Measurements from ENCODE around the gene OR10H3. TPM values are rescaled to one million over a fixed set of nuclear protein-coding genes. Genes with fewer than 3 reads are reported as not detected.
"Not testable (repeated sequence)": the region's sequence is repeated elsewhere in the genome, so short reads cannot be mapped to it uniquely, and the experiment has no call there.

The OR10H3 gene, protein sequence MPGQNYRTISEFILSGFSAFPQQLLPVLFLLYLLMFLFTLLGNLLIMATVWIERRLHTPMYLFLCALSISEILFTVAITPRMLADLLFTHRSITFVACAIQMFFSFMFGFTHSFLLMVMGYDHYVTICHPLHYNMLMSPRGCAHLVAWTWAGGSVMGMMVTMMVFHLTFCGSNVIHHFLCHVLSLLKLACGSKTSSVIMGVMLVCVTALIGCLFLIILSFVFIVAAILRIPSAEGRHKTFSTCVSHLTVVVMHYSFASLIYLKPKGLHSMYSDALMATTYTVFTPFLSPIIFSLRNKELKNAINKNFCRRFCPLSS
- not detected in 2 replicates for total RNA-seq
- not detected for polyA plus RNA-seq (2012)

GRCh38 chr19:15737722-15738121 lies at the start of gene OR10H3:
Gene OR10H3 (plus strand): TSS chr19:15737985. CDS start chr19:15741393, 3,408 bp downstream.
- no peak for DNase-seq (ENCODE audit: low read depth)

GRCh38 chr19:15696654-15697194 lies 41.1 kb upstream of the OR10H3 start:
- DNase-seq (ENCODE audit: low read depth), result no peak

- DNase-seq (ENCODE audit: low read depth), result no peak
These were observed 35.8 kb upstream of the OR10H3 start for GRCh38 chr19:15701757-15702533.

GRCh38 chr19:15702534-15702930 lies 35.3 kb upstream of the OR10H3 start:
- DNase-seq (ENCODE audit: low read depth), result peak; percentile 38

DNA sequence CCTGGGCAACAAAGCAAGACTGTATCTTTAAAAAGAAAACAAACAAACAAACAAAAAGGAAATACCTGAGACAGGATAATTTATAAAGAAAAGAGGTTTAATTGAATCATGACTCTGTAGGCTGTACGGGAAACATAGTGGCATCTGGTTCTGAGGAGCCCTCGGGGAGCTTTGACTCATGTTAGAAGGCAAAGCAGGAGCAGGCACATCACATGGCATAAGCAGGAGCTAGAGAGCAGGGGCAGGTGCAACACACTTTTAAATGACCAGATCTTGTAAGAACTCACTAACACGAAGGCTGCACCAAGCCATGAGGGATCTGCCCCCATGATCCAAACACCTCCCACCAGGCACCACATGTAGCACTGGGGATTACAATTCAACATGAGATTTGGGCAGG lies 23.1 kb upstream of the OR10H3 start:
- DNase-seq (ENCODE audit: low read depth), result no peak

- DNase-seq (ENCODE audit: low read depth), result no peak
These were observed 22.1 kb upstream of the OR10H3 start for GRCh38 chr19:15715642-15716041.

GRCh38 chr19:15717809-15718208 lies 20.0 kb upstream of the OR10H3 start:
- no peak for DNase-seq (ENCODE audit: low read depth)

DNA sequence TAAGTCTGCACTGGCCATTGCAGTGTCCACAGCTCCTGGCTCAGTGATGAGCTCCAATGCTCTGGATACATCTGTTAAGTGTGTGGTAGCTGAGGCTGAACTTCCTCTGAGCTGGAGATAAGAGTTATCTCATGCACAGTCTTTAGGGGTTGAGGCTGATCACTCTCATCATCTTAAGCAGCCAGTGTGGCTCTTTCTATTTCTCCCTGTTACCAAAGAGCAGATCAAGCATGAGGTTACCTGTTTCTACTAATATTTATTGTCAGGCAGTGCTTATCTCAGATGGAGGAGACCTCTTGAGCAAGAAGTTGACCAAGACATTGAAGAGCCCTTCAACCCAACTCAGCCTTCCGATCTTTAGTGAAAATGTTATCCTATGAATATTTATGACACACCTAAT lies 16.5 kb upstream of the OR10H3 start:
- no peak for DNase-seq (ENCODE audit: low read depth)

DNA sequence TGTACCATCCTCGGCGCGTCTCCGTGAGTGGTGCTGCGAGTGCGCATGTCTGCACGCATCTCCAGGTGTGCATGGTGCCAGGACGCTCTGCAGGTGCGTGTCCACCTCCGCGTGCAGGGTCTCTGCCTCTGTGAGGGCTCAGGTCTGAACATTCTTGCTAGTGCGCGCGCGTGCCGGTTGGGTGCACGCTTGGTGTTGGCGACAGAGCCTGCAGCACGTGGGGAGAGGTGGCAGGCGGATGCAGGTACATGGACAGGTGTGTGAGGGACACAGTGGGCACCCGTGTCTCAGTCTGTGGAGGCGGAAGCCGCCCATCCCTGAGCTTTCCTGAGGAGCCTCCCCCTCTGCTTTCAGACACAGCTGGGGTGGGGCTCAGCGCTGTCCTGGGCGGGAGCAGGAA lies 14.8 kb upstream of the OR10H3 start:
- DNase-seq (ENCODE audit: low read depth), result no peak

DNA sequence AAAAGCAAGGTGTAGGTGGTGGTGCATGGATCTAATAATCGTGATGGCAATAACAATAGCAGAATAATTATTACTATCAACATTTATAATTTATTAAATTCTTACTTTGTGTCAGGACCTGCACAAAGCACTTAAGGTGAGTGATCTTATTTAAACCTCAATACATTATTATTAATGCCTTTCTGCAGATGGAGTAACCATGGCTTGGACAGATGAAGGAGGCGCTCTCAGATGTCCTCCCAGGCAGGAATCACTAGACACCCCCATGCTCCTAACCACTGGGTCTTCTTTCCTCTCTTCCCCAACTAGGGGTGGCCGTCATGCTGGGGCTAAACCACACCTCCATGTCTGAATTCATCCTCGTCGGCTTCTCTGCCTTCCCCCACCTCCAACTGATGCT lies 10.1 kb upstream of the OR10H3 start, which contains the start of gene OR10H2:
OR10H2 (plus strand) TSS at position 301 of the 400 bp plus-strand sequence; CDS start at position 321, 20 bp downstream.
- DNase-seq (ENCODE audit: low read depth), result no peak

- DNase-seq (ENCODE audit: low read depth), result no peak
These were observed 7.2 kb upstream of the OR10H3 start for GRCh38 chr19:15730538-15730937.

DNA sequence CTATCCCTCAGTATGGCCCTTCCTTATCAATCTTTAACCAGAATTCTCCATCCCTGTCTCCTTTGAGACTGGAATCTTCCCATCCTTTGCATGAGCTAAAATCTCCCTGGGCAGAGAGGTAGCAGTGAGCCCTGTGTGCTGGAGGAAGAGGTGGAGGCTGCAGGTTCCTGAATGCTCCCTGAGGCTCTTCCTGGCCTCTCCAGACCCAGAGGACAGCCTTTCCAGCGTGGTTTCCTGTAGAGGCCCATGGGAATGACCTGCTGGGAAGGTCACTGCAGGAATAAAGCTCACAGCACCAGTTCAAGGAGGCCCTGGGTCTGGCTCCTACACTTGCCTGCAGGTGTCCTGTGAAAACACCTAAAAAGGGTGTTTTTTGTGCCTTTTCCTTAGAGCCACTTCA lies 5.4 kb upstream of the OR10H3 start:
- no peak for DNase-seq (ENCODE audit: low read depth)

- DNase-seq (ENCODE audit: low read depth), result no peak
These were observed 3.9 kb upstream of the OR10H3 start for GRCh38 chr19:15733895-15734294.

DNA sequence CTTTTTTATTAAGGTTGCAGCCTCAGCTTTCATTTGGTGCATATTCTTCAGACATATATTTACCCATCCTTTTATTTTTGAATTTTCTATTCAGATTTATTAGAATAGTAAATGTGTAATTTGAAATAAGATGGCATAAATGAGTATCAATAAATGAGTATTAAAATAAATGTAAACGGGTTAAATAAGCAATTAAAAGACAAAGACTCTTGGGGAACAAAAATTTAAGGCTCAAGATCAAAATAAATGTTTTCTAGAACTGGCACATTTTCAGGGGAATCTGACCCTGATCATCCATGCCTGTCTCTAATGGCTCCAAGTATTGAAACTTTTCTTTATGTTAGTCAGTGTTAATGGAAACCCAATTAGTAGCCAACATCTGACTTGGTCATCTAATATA lies 3.0 kb downstream of the OR10H3 start:
- no peak for DNase-seq (ENCODE audit: low read depth)

DNA sequence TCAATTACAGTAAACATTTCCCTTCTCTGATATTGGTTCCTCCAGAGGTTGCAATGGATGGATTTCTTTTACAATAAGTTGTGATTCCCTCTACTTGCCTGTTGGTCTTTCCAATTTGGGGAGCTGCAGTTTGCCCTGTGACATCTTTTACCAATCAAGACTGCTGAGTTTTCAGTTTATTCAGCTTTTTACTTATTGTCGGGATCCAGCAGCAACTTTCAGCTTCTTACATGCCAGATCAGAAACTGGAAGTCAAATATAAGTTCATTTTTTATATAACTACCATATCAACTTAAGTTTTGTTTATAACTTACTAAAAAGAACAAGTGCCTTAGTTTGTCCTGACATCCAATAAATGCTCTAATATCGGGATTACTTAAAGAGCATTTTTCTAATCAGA lies 10.5 kb downstream of the OR10H3 start:
- DNase-seq (ENCODE audit: low read depth), result no peak

DNA sequence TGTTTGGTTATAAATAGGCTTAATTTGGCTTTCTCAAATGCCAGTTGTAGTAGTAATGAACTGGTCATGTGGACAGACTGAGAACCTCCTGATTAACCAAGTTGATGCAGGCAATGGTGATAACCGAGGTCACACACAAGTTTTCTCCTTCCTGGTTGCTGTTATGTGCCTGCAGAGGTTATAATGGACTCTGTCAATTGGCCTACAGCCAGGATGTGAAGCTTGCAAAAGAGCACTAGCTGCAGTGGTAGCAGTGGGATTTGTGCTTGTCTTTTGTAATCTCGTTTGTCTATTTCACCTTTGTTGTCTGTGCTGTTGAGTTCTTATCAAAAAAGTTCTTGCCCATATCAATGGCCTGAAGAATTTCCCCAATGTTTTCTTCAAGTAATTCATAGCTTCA lies 20.6 kb downstream of the OR10H3 start:
- no peak for DNase-seq (ENCODE audit: low read depth)

DNA sequence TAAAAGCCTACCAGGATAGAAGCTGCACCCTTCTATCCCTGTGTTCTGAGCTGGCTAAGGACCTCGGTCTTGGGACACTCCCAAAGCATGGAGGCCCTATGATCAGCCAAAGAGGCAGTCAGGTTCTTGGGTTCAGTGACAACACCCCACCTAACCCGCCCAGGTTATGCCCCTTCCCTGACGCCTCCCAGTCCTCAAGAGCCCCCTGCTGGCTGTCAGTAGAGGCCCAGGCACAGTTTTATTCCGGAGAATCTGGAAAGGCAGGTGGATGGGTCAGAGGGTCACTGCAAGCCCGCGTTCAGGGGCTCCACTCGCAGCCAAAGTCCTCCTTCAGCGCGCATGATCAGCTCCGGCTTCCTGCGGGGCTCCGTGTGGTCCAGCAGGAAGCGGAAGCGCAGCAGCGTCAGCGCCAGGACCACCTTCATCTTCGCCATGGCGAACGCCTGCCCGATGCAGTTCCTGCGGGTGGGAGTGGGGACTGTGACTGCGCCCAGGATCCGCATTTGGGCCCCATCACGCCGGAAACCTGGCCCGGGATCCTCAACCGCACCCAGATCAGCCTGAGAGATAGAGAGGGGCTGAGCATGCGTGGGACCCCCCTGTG lies 22.3 kb downstream of the OR10H3 start:
- DNase-seq (ENCODE audit: low read depth), result no peak

GRCh38 chr19:15769586-15769985 lies 31.8 kb downstream of the OR10H3 start:
- no peak for DNase-seq (ENCODE audit: low read depth)

DNA sequence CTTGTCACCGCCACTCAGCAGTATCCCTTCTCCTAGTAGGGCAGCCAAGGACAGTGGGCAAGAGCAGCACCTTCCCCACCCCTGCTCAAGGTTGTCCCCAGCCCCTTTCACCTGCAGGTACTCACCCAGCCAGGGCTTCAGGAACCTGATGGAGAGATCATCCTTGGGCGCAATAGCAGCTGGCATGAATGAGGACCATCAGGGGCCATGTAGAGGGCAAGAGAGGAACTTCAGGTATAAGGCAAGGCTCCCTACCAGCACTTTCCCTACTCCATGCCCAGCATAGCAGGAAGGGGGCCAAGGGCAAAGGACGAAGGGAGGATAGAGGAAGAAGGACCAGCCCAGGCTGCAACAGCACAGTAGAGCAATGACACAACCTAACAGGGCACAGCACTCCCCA lies 36.4 kb downstream of the OR10H3 start:
- DNase-seq (ENCODE audit: low read depth), result not testable (repeated sequence)

DNA sequence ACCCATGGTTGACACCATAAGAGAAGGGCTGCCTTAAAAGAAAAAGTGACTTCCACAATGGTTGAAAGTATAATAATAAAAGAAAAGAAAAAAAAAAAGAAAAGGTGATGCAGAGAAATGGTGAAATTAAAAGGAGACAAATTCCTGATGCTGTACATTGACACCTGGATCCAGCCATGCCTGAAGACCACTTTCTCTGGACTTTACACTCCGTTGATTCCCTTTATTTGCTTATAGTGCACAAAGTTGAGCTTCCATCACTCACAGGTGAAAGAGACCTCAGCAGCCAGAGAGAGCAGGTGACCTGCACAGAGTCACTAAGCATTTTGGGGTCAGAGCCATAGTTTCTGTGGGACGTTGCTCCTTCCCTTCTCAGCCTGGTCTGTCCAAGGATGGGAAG lies 37.5 kb downstream of the OR10H3 start:
- DNase-seq (ENCODE audit: low read depth), result no peak

DNA sequence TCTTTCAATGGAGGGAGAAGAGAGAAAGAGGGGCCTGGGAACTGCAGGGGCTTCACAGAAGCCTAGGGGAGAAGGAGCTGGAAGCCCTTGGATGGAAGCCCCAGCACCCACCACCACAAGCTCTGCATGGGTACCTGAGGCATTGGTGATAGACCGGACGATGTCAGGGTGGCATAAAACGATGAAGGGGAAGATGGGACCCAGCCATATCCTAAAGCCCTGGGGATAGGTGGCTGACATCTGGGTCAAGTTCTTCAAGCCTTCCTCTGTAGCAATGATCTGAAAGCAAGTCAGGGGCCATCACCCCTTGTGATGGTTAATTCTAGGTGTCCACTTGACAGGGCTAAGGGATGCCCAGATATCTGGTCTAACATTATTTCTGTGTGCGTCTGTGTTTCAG lies 38.5 kb downstream of the OR10H3 start:
- DNase-seq (ENCODE audit: low read depth), result no peak
